ENCODE measurements around the gene AXIN1.
"Not testable (repeated sequence)": the region's sequence is repeated elsewhere in the genome, so short reads cannot be mapped to it uniquely, and the experiment has no call there.

AXIN1 gene

DNA sequence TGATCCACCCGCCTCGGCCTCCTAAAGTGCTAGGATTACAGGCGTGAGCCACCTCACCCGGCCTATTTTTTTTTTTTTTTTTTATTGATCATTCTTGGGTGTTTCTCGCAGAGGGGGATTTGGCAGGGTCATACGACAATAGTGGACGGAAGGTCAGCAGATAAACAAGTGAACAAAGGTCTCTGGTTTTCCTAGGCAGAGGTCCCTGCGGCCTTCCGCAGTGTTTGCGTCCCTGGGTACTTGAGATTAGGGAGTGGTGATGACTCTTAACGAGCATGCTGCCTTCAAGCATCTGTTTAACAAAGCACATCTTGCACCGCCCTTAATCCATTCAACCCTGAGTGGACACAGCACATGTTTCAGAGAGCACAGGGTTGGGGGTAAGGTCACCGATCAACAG, 94.4 kb downstream of the AXIN1 start:
- H3K36me3 ChIP-seq (ENCODE audit: insufficient read depth, low read depth, low read length) = peaks cover 58% of the 10 kb centered on the region
- not testable (repeated sequence) for H3K27me3 ChIP-seq (ENCODE audit: insufficient read depth, low read length); H3K27ac ChIP-seq (ENCODE audit: low read length); H3K9me3 ChIP-seq (ENCODE audit: insufficient read depth, low read depth, low read length); H3K4me1 ChIP-seq (ENCODE audit: insufficient read depth, low read length); H3K9ac ChIP-seq (ENCODE audit: low read depth, low read length); H3K4me3 ChIP-seq (ENCODE audit: low read length)

DNA sequence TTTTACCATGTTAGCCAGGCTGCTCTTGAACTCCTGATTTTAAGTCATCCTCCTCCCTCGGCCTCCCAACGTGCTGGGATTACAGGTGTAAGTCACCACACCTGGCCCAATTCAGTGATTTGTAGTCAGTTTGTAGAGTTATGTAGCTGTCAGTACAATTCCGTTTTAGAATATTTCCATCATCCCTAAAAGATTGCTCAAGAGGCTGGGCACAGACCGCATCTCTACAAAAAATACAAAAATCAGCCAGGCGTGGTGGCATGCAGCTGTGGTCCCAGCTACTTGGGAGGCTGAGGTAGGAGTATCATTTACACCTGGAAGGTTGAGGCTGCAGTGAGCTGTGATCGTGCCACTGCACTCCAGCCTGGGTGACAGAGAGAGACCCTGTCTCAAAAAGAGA, 97.3 kb downstream of the AXIN1 start:
- H3K36me3 ChIP-seq (ENCODE audit: insufficient read depth, low read depth, low read length) = peaks cover 43% of the 10 kb centered on the region
- H3K27me3 ChIP-seq (ENCODE audit: insufficient read depth, low read length) = no peaks in the 10 kb centered on the region
- H3K4me1 ChIP-seq (ENCODE audit: insufficient read depth, low read length) = no peaks in the 10 kb centered on the region
- no peak overlapping the region for H3K4me3 ChIP-seq (ENCODE audit: low read length)
- no peak overlapping the region for H3K9ac ChIP-seq (ENCODE audit: low read depth, low read length)
- H3K9me3 ChIP-seq (ENCODE audit: insufficient read depth, low read depth, low read length) = no peaks in the 10 kb centered on the region
- no peak overlapping the region for H3K27ac ChIP-seq (ENCODE audit: low read length)

DNA sequence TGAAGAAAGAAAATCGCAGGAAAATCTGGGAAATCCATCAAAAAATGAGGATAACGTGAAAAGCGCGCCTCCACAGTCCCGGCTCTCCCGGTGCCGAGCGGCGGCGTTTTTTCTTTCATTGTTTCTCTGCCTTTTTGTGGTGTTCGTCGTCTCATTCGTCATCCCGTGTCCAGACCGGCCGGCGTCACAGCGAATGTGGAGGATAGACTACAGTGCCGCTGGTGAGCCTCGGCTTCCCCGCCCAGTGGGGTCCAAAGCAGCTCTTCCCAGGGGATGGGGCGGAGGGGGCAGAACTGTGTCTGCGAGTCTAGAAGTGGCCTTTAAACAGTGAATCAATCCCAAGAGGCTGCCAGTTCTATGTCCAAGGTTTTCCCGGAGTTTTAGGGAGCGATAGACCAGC, 98.1 kb downstream of the AXIN1 start:
- Histone ChIP-seq H3K27ac (ENCODE audit: low read length) (no peak overlapping the region), H3K9ac (ENCODE audit: low read depth, low read length) (no peak overlapping the region), H3K9me3 (ENCODE audit: insufficient read depth, low read depth, low read length) (no peaks in the 10 kb centered on the region), H3K4me1 (ENCODE audit: insufficient read depth, low read length) (no peaks in the 10 kb centered on the region), H3K27me3 (ENCODE audit: insufficient read depth, low read length) (no peaks in the 10 kb centered on the region), H3K4me3 (ENCODE audit: low read length) (no peak overlapping the region), H3K36me3 (ENCODE audit: insufficient read depth, low read depth, low read length) (peaks cover 36% of the 10 kb centered on the region)

DNA sequence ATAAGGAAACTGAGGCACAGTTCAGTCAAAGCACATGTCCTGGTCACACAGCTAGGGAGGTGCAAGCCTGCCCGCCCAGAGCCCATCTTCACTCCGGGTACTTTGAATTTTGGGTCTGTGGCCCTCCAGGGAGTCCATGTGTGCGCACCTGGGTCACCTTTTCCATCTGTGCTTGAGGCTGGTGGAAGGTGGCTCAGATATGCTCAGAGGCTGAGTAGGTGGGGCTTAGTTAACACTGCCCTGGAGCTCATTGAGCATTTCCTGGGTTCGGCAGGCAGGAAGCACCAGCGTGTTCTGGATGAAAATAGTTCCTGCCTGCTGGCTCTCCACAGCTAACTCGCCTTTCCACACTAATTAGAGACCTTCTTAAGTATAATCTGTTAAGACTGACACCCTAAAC, 98.7 kb downstream of the AXIN1 start:
- Histone ChIP-seq H3K27me3 (ENCODE audit: insufficient read depth, low read length) (no peaks in the 10 kb centered on the region), H3K4me3 (ENCODE audit: low read length) (no peak overlapping the region), H3K9ac (ENCODE audit: low read depth, low read length) (no peak overlapping the region), H3K4me1 (ENCODE audit: insufficient read depth, low read length) (no peaks in the 10 kb centered on the region), H3K9me3 (ENCODE audit: insufficient read depth, low read depth, low read length) (no peaks in the 10 kb centered on the region), H3K27ac (ENCODE audit: low read length) (no peak overlapping the region), H3K36me3 (ENCODE audit: insufficient read depth, low read depth, low read length) (peaks cover 30% of the 10 kb centered on the region)

DNA sequence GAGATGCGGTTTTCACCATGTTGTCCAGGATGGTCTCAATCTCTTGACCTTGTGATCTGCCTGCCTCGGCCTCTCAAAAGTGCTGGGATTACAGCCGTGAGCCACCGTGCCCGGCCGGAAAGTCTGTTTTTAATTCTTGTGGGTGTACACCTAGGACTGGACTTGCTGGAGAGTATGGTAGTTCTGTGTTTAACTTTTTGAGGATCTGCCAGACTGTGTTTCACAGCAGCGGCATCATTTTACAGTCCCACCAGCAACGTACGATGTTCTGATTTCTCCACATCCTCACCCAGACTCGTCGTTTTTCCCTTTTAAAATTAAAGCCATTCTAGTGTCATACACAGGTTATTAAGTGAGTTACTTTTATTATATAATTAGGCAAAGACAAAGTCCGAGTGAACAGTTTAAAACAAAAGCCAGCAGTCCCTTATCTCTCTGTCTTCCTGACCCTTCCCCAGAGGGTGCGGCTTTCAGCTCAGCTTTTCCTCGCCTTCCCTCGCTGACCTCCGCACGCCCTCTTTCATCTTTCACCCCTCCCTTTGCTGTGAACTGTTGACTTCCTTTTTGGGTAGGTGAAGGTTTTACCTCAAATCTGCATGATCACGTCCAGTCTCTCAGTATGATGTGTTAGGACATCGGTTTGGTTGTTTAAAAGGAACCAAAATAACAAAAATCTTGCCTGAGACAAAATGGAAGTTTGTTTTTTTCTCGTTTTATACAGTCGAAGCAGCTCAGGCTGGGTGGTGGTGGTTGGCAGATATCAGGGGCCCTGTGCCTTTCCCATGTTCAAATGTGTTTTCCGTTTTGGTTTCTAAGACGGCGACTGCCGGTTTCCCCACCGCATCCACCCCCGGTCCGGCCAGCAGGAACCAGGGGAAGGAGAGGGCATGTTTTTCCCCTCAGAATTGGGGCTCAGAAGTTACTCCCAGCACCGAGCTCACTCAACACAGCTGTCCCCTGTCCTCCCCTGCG, 99.9 kb downstream of the AXIN1 start:
- no peaks in the 10 kb centered on the region for H3K27me3 ChIP-seq (ENCODE audit: insufficient read depth, low read length)
- H3K36me3 ChIP-seq (ENCODE audit: insufficient read depth, low read depth, low read length) = peaks cover 30% of the 10 kb centered on the region
- no peak overlapping the region for H3K27ac ChIP-seq (ENCODE audit: low read length)
- H3K4me1 ChIP-seq (ENCODE audit: insufficient read depth, low read length) = no peaks in the 10 kb centered on the region
- H3K4me3 ChIP-seq (ENCODE audit: low read length) = no peak overlapping the region
- H3K9me3 ChIP-seq (ENCODE audit: insufficient read depth, low read depth, low read length) = no peaks in the 10 kb centered on the region
- H3K9ac ChIP-seq (ENCODE audit: low read depth, low read length) = no peak overlapping the region

DNA sequence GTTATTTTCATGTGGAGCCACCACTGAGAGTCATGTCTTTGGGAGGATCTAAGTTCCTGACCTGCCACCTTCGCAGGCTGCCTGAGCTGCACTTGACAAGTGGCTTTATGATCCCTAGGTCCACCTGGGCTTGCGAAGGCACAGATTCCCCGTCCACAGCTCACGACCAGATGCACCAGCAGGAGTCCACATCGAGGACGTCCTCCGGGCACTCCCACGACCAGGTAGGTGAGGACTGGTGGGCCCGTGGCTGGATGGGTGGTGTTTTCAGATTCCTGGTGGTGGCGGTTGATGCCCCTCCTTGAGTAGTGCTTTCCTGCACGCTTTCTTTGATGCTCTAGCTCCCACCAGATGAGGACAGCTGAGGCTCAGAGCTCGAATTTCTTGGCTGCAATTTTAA, 103.1 kb downstream of the AXIN1 start:
- no peaks in the 10 kb centered on the region for H3K9me3 ChIP-seq (ENCODE audit: insufficient read depth, low read depth, low read length)
- peaks cover 14% of the 10 kb centered on the region for H3K36me3 ChIP-seq (ENCODE audit: insufficient read depth, low read depth, low read length)
- H3K4me1 ChIP-seq (ENCODE audit: insufficient read depth, low read length) = no peaks in the 10 kb centered on the region
- H3K4me3 ChIP-seq (ENCODE audit: low read length) = no peak overlapping the region
- no peaks in the 10 kb centered on the region for H3K27me3 ChIP-seq (ENCODE audit: insufficient read depth, low read length)
- H3K9ac ChIP-seq (ENCODE audit: low read depth, low read length) = no peak overlapping the region
- no peak overlapping the region for H3K27ac ChIP-seq (ENCODE audit: low read length)

DNA sequence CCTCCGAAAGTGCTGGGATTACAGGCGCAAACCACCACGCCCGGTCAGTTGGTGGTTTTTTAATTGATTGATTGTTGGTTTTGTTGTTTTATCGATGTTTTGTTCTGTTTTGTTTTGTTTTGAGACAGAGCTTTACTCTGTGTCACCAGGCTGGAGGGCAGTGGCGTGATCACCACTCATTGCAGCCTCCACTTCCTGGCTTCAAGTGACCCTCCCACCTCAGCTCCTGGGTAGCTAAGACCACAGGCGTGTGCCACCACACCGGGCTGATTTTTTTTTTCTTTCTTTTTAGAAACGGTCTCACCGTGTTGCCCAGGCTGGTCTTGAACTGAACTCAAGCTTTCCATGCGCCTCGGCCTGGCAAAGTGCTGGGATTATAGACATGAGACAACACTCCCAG, 105.5 kb downstream of the AXIN1 start:
- H3K4me1 ChIP-seq (ENCODE audit: insufficient read depth, low read length) = no peaks in the 10 kb centered on the region
- H3K9me3 ChIP-seq (ENCODE audit: insufficient read depth, low read depth, low read length) = no peaks in the 10 kb centered on the region
- no peak overlapping the region for H3K9ac ChIP-seq (ENCODE audit: low read depth, low read length)
- no peaks in the 10 kb centered on the region for H3K27me3 ChIP-seq (ENCODE audit: insufficient read depth, low read length)
- H3K4me3 ChIP-seq (ENCODE audit: low read length) = no peak overlapping the region
- H3K27ac ChIP-seq (ENCODE audit: low read length) = no peak overlapping the region
- H3K36me3 ChIP-seq (ENCODE audit: insufficient read depth, low read depth, low read length) = peaks cover 6% of the 10 kb centered on the region

DNA sequence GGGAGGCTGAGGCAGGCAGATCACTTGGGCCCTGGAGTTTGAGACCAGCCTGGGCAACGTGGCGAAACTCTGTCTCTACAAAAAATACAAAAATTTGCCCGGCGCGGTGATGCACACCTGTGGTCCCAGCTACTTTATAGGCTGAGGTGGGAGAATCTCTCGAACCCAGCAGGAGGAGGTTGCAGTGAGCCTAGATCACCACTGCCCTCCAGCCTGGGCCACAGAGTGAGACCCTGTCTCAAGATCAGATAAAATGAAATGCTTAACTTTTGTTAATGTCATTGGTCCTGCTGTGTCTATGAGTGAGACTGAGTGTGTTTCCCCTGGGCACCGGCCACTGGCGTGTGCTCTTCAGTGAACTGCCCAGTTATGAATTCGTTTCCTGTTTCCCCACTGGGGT, 107.4 kb downstream of the AXIN1 start:
- Histone ChIP-seq H3K36me3 (ENCODE audit: insufficient read depth, low read depth, low read length) (peaks cover 4% of the 10 kb centered on the region; the same call in 1 of the 2 replicates), H3K9me3 (ENCODE audit: insufficient read depth, low read depth, low read length) (no peaks in the 10 kb centered on the region), H3K9ac (ENCODE audit: low read depth, low read length) (no peak overlapping the region), H3K27me3 (ENCODE audit: insufficient read depth, low read length) (no peaks in the 10 kb centered on the region), H3K27ac (ENCODE audit: low read length) (no peak overlapping the region), H3K4me3 (ENCODE audit: low read length) (no peak overlapping the region), H3K4me1 (ENCODE audit: insufficient read depth, low read length) (no peaks in the 10 kb centered on the region)

DNA sequence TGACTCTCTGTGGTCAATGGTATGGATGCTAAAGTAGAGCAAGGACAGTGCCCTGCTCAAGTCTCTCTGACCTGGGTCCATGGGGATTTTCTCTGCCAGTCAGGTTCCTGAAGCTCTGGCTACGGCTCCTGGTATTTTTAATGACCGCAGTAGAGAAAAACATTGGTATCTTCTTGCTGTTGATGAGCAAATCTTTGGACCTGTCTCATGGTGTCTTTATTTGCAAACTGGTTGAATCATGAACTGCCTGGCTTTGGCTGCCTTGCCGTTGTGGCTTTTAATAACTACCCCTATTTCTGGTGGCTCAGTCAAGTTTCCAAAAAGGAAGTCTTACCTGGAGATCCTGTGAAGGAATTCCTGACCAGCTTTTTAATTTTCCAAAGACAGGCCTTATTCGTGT, 109.2 kb downstream of the AXIN1 start:
- Histone ChIP-seq H3K27me3 (ENCODE audit: insufficient read depth, low read length) (no peaks in the 10 kb centered on the region), H3K4me1 (ENCODE audit: insufficient read depth, low read length) (no peaks in the 10 kb centered on the region), H3K36me3 (ENCODE audit: insufficient read depth, low read depth, low read length) (0 out of 2 replicates have a peak, but pooled peaks cover 4% of the 10 kb centered on the region), H3K9me3 (ENCODE audit: insufficient read depth, low read depth, low read length) (no peaks in the 10 kb centered on the region), H3K4me3 (ENCODE audit: low read length) (no peak overlapping the region), H3K27ac (ENCODE audit: low read length) (no peak overlapping the region), H3K9ac (ENCODE audit: low read depth, low read length) (no peak overlapping the region)

DNA sequence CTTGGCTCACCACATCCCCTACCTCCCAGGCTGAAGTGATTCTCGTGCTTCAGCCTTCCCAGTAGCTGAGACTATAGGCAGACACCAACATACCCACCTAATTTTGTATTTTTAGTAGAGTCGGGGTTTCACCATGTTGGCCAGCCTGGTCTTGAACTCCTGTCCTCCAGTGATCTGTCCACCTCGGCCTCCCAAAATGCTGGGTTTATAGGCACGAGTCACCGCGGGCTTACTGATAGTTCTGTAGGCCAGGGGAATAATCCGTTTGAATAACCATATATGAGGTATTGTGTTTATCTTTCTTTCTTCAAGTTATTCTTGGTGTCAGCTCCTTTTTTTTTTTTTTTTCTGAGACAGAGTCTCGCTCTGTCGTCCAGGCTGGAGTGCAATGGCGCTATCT, 110.2 kb downstream of the AXIN1 start:
- Histone ChIP-seq H3K4me3 (ENCODE audit: low read length) (no peak overlapping the region), H3K9me3 (ENCODE audit: insufficient read depth, low read depth, low read length) (no peaks in the 10 kb centered on the region), H3K9ac (ENCODE audit: low read depth, low read length) (no peak overlapping the region), H3K27ac (ENCODE audit: low read length) (no peak overlapping the region), H3K4me1 (ENCODE audit: insufficient read depth, low read length) (no peaks in the 10 kb centered on the region), H3K36me3 (ENCODE audit: insufficient read depth, low read depth, low read length) (0 out of 2 replicates have a peak, but pooled peaks cover 4% of the 10 kb centered on the region), H3K27me3 (ENCODE audit: insufficient read depth, low read length) (no peaks in the 10 kb centered on the region)

DNA sequence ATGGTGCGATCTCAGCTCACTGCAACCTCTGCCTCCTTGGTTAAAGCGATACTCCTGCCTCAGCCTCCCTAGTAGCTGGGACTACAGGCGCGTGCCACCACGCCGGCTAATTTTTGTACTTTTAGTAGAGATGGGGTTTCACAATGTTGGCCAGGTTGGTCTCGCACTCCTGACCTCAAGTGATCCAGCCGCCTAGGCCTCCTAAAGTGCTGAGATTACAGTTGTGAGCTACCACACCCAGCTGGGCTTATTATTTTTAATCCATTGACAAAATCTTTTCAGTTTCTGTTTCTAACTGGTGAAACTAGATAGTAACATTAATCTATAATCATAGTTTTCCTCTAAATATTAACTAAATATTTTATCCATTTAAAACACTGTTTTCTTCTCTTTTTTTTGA, 112.0 kb downstream of the AXIN1 start:
- Histone ChIP-seq H3K9ac (ENCODE audit: low read depth, low read length) (no peak overlapping the region), H3K4me3 (ENCODE audit: low read length) (no peak overlapping the region), H3K36me3 (ENCODE audit: insufficient read depth, low read depth, low read length) (0 out of 2 replicates have a peak, but pooled peaks cover 4% of the 10 kb centered on the region), H3K4me1 (ENCODE audit: insufficient read depth, low read length) (no peaks in the 10 kb centered on the region), H3K9me3 (ENCODE audit: insufficient read depth, low read depth, low read length) (no peaks in the 10 kb centered on the region), H3K27me3 (ENCODE audit: insufficient read depth, low read length) (no peaks in the 10 kb centered on the region), H3K27ac (ENCODE audit: low read length) (no peak overlapping the region)

DNA sequence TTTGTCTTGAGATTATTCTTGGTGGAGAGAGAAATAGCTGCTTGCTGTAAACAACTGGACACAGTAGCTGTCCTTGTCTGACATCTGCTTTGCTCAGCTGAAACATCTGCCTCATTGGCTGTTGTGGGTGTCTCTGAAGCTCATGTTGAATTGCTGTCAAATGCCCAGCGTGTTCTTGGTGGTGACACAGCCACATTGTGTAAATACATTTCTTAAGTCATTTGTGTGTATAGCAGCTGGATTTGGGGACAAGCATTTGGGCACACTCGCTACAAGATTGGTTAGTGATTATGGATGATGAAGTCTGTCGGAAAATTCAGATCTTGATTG, 112.6 kb downstream of the AXIN1 start:
- H3K4me3 ChIP-seq (ENCODE audit: low read length) = no peak overlapping the region
- 0 out of 2 replicates have a peak, but pooled peaks cover 4% of the 10 kb centered on the region for H3K36me3 ChIP-seq (ENCODE audit: insufficient read depth, low read depth, low read length)
- no peak overlapping the region for H3K9ac ChIP-seq (ENCODE audit: low read depth, low read length)
- H3K4me1 ChIP-seq (ENCODE audit: insufficient read depth, low read length) = no peaks in the 10 kb centered on the region
- H3K9me3 ChIP-seq (ENCODE audit: insufficient read depth, low read depth, low read length) = no peaks in the 10 kb centered on the region
- H3K27ac ChIP-seq (ENCODE audit: low read length) = no peak overlapping the region
- no peaks in the 10 kb centered on the region for H3K27me3 ChIP-seq (ENCODE audit: insufficient read depth, low read length)
